CD4-positive, alpha-beta T cell (primary cell): ENCODE data around the gene MAP3K4. TPM values are rescaled to one million over a fixed set of nuclear protein-coding genes. Genes with fewer than 3 reads are reported as not detected.

Experiments used
- ATAC-seq: fragments of 200-7000 bp; cut with Tn5 transposase; one replicate; pipeline ENCODE4 v1.10.0; 2022; ENCODE audit warnings: mild to moderate bottlenecking; ENCODE audit not compliant: poor library complexity
- CTCF ChIA-PET: fragments of 350-600 bp; sonication (Branson Sonifier 250); formaldehyde crosslinking; loops from one replicate; lab custom pipeline; 2021; ENCODE audit warnings: antibody characterized with exemption, inconsistent platforms; lab: Charles Lee
- POLR2A ChIA-PET: fragments of 350-600 bp; sonication (Branson Sonifier 250); formaldehyde crosslinking; loops from one replicate; lab custom pipeline; 2021; ENCODE audit warnings: antibody characterized with exemption, inconsistent platforms; lab: Charles Lee
- DNase-seq, 14 experiments: peaks; one replicate each; pipeline ENCODE4 v3.0.0-alpha.2; 2013 to 2020; ENCODE audit warnings: mixed read lengths in 2 of 14
- H3K27ac ChIP-seq, 2 donors: one replicate each; pipeline versions ENCODE4 v1.5.1 to v1.7.0; 2013; ENCODE audit warnings: low read length in 2 of 2, low read depth in 1 of 2, mild to moderate bottlenecking in 1 of 2
- H3K27me3 ChIP-seq, 2 experiments: 1 replicate in 1 of 2; 2 replicates in 1 of 2; pipeline versions ENCODE4 v1.6.1 to v1.7.0; 2013; ENCODE audit warnings: low read length in 2 of 2, control low read depth in 1 of 2, mild to moderate bottlenecking in 1 of 2, moderate library complexity in 1 of 2; ENCODE audit not compliant: insufficient read depth in 2 of 2, control insufficient read depth in 1 of 2
- H3K36me3 ChIP-seq: one replicate; pipeline ENCODE4 v1.6.1; 2013; ENCODE audit warnings: low read length, control low read depth; ENCODE audit not compliant: insufficient read depth
- H3K4me1 ChIP-seq: one replicate; pipeline ENCODE4 v1.6.1; 2013; ENCODE audit warnings: low read length, control low read depth; ENCODE audit not compliant: insufficient read depth
- H3K4me3 ChIP-seq: one replicate; pipeline ENCODE4 v1.5.1; 2013; ENCODE audit warnings: mild to moderate bottlenecking, low read length, moderate library complexity
- H3K9me3 ChIP-seq, 2 experiments: 1 replicate in 1 of 2; 2 replicates in 1 of 2; pipeline versions ENCODE4 v1.6.1 to v1.7.0; 2013; ENCODE audit warnings: low read length in 2 of 2, mild to moderate bottlenecking in 2 of 2, control low read depth in 1 of 2, moderate library complexity in 1 of 2; ENCODE audit not compliant: control insufficient read depth in 1 of 2, insufficient read depth in 1 of 2
- H3K27ac Mint-ChIP-seq: one replicate; pipeline ENCODE4 v1.8.0; 2020; ENCODE audit warnings: mixed read lengths
- H3K27me3 Mint-ChIP-seq: one replicate; pipeline ENCODE4 v1.8.0; 2021; ENCODE audit warnings: mixed read lengths
- H3K36me3 Mint-ChIP-seq: one replicate; pipeline ENCODE4 v1.8.0; 2021; ENCODE audit warnings: low read depth, mixed read lengths
- H3K4me1 Mint-ChIP-seq: one replicate; pipeline ENCODE4 v1.8.0; 2021; ENCODE audit warnings: low read depth, mixed read lengths
- H3K4me3 Mint-ChIP-seq: one replicate; pipeline ENCODE4 v1.8.0; 2020; ENCODE audit warnings: mild to moderate bottlenecking, mixed read lengths
- H3K9me3 Mint-ChIP-seq: one replicate; pipeline ENCODE4 v1.8.0; 2020; ENCODE audit warnings: mixed read lengths
- intact Hi-C, 2 experiments: fragments of 100-400 bp; cut with DNase I in 1 of 2; cut with micrococcal nuclease in 1 of 2; formaldehyde crosslinking; loops; one replicate each; pipeline versions ENCODE4 v1.15.1 to v1.9.0; 2023 to 2025; cut with DNase I, micrococcal nuclease
- total RNA-seq, 174 experiments: library from RNA in 2 of 174; stranded (reverse) in 2 of 174; gene quantifications; one replicate each; pipeline ENCODE4 v1.2.3 and lab custom pipeline; 2021 to 2026
- TF ChIP-seq, protein P1 (sequence below): fragments of 200-600 bp; IDR thresholded peaks from one replicate; pipeline ENCODE4 v1.8.0; 2022; ENCODE audit warnings: antibody characterized with exemption, mild to moderate bottlenecking

The MAP3K4 gene
- total RNA-seq, 2 experiments from 2014 or later, result 75.5 to 80.3 TPM

DNA sequence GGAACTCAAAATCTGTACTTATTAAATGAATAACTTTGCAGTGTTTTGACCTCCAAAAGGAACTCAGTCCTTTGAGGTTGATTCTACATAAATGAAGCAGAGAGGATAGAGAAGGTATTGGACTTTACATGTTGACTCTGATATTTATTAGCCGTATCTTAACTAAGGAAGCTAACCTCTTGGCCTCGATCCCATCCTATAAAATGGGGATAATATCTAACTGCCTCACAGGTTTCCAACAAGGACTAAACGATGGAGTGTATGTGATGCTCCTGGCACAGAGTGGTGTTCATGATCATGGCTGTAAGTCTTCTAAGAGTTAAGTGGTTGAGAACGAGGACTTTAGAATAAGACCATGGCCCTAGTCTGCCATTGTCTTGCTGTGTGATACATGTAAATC lies 24.2 kb upstream of the MAP3K4 start:
- ChIA-PET CTCF (no interaction called here), POLR2A (no interaction called here)
- Histone ChIP-seq H3K4me3 (no peak overlapping the region), H3K36me3 (no peaks in the 10 kb centered on the region), H3K9me3 (no peaks in the 10 kb centered on the region), H3K27me3 (no peaks in the 10 kb centered on the region), H3K27ac (no peak overlapping the region), H3K4me1 (no peaks in the 10 kb centered on the region)
- Mint-ChIP-seq H3K9me3 (no peaks in the 10 kb centered on the region), H3K27me3 (peaks cover 34% of the 10 kb centered on the region), H3K4me1 (no peaks in the 10 kb centered on the region), H3K36me3 (no peaks in the 10 kb centered on the region), H3K27ac (no peak overlapping the region), H3K4me3 (no peak overlapping the region)
- intact Hi-C loops, result no loop called here
- no peak for DNase-seq
- TF ChIP-seq, protein P1, sequence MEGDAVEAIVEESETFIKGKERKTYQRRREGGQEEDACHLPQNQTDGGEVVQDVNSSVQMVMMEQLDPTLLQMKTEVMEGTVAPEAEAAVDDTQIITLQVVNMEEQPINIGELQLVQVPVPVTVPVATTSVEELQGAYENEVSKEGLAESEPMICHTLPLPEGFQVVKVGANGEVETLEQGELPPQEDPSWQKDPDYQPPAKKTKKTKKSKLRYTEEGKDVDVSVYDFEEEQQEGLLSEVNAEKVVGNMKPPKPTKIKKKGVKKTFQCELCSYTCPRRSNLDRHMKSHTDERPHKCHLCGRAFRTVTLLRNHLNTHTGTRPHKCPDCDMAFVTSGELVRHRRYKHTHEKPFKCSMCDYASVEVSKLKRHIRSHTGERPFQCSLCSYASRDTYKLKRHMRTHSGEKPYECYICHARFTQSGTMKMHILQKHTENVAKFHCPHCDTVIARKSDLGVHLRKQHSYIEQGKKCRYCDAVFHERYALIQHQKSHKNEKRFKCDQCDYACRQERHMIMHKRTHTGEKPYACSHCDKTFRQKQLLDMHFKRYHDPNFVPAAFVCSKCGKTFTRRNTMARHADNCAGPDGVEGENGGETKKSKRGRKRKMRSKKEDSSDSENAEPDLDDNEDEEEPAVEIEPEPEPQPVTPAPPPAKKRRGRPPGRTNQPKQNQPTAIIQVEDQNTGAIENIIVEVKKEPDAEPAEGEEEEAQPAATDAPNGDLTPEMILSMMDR, result no peak
- ATAC-seq, result no peak

DNA sequence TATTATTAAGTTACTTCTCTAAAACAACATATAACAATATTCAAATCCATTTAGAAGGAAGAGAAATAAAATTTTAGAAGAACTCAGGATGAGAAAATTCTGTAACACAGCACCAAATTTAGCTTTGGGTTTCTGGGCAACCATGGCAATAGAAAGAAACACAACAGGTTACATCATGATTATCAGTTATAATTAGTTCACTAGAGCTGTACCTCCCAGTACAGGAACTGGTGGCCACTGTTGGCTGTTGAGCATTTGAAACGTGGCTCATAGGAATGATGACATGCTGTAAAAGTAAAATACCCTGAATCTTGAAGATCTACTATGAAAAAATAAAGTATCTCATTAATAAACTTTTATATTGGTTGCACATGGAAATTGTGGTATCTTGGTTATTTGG lies 23.7 kb upstream of the MAP3K4 start:
- intact Hi-C loops, result no loop called here
- no peaks in the 10 kb centered on the region for H3K36me3 Mint-ChIP-seq
- ChIA-PET POLR2A (no interaction called here), CTCF (no interaction called here)
- Histone ChIP-seq H3K4me1 (no peaks in the 10 kb centered on the region), H3K27ac (no peak overlapping the region), H3K27me3 (no peaks in the 10 kb centered on the region), H3K9me3 (no peaks in the 10 kb centered on the region), H3K36me3 (no peaks in the 10 kb centered on the region), H3K4me3 (no peak overlapping the region)
- DNase-seq (no peak), ATAC-seq (no peak)
- no peak overlapping the region for H3K4me3 Mint-ChIP-seq
- no peak overlapping the region for H3K27ac Mint-ChIP-seq
- no peaks in the 10 kb centered on the region for H3K9me3 Mint-ChIP-seq
- TF ChIP-seq, protein P1, result no peak
- no peaks in the 10 kb centered on the region for H3K4me1 Mint-ChIP-seq
- peaks cover 34% of the 10 kb centered on the region for H3K27me3 Mint-ChIP-seq

DNA sequence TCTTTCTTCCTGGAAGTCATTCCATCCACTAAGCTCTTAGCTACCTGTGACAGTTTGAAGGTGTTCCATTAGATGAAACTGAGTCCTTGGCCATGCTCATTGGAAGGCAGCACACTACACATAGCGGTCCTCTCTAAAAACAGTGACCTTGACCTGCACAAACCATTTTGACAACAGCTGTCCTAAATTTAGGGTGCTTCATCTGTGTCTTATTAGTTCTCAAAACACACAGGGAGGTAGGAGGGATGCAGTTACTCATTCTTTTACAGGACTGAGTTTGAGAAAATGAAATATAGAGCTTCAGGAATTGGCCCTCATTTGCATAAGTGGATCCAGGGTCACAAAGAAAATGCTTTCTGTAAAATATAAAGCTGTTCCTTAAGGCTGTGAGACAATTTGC lies 20.4 kb upstream of the MAP3K4 start:
- Mint-ChIP-seq H3K36me3 (no peaks in the 10 kb centered on the region), H3K4me1 (no peaks in the 10 kb centered on the region), H3K9me3 (no peaks in the 10 kb centered on the region), H3K4me3 (no peak overlapping the region), H3K27me3 (peaks cover 29% of the 10 kb centered on the region), H3K27ac (no peak overlapping the region)
- Histone ChIP-seq H3K27me3 (no peaks in the 10 kb centered on the region), H3K4me3 (no peak overlapping the region), H3K9me3 (no peaks in the 10 kb centered on the region), H3K27ac (no peak overlapping the region), H3K36me3 (no peaks in the 10 kb centered on the region), H3K4me1 (no peaks in the 10 kb centered on the region)
- TF ChIP-seq, protein P1, result no peak
- no peak for ATAC-seq
- no peak for DNase-seq
- CTCF ChIA-PET, result no interaction called here
- POLR2A ChIA-PET, result no interaction called here
- intact Hi-C loops, result no loop called here
